Raji (cell line): ENCODE data around the gene ANKRD17.

Source experiments
- POLR2A ChIP-seq: IDR thresholded peaks from 2 replicates; pipeline ENCODE4 v1.6.1; 2011; ENCODE audit warnings: low read depth, low read length, control low read depth; ENCODE audit not compliant: insufficient read depth

Gene ANKRD17

GRCh38 chr4:73055241-73055897, 203.2 kb downstream of the ANKRD17 start:
- no peak for TF ChIP-seq POLR2A

- TF ChIP-seq POLR2A, result no peak
Observed at GRCh38 chr4:73053974-73054480, 204.6 kb downstream of the ANKRD17 start.

- TF ChIP-seq POLR2A, result no peak
Observed at GRCh38 chr4:73053076-73053475, 205.5 kb downstream of the ANKRD17 start.

GRCh38 chr4:73051625-73052024, 207.0 kb downstream of the ANKRD17 start:
- TF ChIP-seq POLR2A, result no peak

DNA sequence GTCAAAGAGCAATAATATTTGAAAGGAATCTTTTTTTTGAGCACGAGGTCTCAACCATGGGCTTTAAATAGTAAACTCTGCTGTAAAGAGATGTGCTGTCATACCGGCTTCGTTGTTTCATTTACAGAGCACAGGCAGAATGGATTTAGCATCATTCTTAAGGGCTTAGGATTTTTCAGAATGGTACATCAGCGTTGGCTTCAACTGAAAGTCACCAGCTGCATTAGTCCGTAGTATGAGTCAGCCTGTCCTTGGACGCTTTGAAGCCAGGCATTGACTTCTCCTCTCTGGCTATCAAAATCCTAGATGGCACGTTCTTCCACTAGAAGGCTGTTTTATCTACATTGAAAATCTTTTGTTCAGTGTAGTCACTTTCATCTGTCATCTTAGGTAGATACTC, 212.7 kb downstream of the ANKRD17 start:
- TF ChIP-seq POLR2A, result no peak

- no peak for TF ChIP-seq POLR2A
Observed at GRCh38 chr4:73037057-73037456, 221.5 kb downstream of the ANKRD17 start.

GRCh38 chr4:73036123-73036522, 222.5 kb downstream of the ANKRD17 start:
- no peak for TF ChIP-seq POLR2A

DNA sequence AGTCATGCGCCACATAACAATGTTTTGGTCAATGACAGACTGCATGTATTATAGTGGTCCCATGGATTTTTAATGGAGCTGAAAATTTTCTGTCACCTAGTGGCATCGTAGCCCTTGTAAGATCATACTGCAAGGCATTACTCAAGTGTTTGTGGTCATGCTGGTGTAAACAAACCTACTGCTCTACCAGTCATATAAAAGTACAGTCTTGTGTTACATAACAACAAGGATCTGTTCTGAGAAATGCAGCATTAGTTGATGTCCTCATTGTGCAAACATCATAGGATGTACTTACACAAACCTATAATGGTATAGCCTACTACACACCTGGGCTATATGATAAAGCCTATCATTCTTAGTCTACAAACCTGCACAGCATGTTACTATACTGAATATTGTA, 223.7 kb downstream of the ANKRD17 start:
- no peak for TF ChIP-seq POLR2A

- no peak for TF ChIP-seq POLR2A
Observed at GRCh38 chr4:73028621-73029020, 230.0 kb downstream of the ANKRD17 start.
